HepG2 (cell line): ENCODE results near the gene HYDIN. TPM values are rescaled to one million over a fixed set of nuclear protein-coding genes. Genes with fewer than 3 reads are reported as not detected.

Experiments
- BCL6 ChIP-seq: IDR thresholded peaks from 2 replicates; pipeline ENCODE4 v1.6.1; 2016; ENCODE audit warnings: missing genetic modification reagents, missing compliant biosample characterization
- CBX1 ChIP-seq: IDR thresholded peaks from one replicate; pipeline ENCODE4 v1.6.1; 2016; ENCODE audit warnings: antibody characterized with exemption, low read depth
- EHMT2 ChIP-seq: fragments of 200-600 bp; sonication (generic); IDR thresholded peaks from 2 replicates; pipeline ENCODE4 v1.7.0; 2017; ENCODE audit warnings: antibody characterized with exemption, low read depth, low read length, borderline replicate concordance
- FOXK1 ChIP-seq: sonication (generic); formaldehyde crosslinking; IDR thresholded peaks from 2 replicates; pipeline ENCODE4 v1.4.0; 2020; ENCODE audit warnings: low read depth, missing genetic modification reagents, borderline replicate concordance
- JUN ChIP-seq: sonication (generic); formaldehyde crosslinking; IDR thresholded peaks from 2 replicates; pipeline ENCODE4 v1.4.0; 2020; ENCODE audit warnings: mild to moderate bottlenecking, missing genetic modification reagents
- MAF1 ChIP-seq: sonication (generic); formaldehyde crosslinking; IDR thresholded peaks from 2 replicates; pipeline ENCODE4 v1.5.0; 2020; ENCODE audit warnings: missing genetic modification reagents, borderline replicate concordance
- MAFK ChIP-seq, 2 experiments: IDR thresholded peaks in 1 of 2; conservative IDR thresholded peaks in 1 of 2; 2 replicates each; pipeline ENCODE4 v1.6.1; 2011; ENCODE audit warnings: improper control_type of control experiment in 2 of 2, low read length in 2 of 2
- MED8 ChIP-seq: sonication (generic); formaldehyde crosslinking; IDR thresholded peaks from 2 replicates; pipeline ENCODE4 v1.8.1; 2023; ENCODE audit warnings: mild to moderate bottlenecking, missing genetic modification reagents; ENCODE audit not compliant: insufficient replicate concordance
- PAF1 ChIP-seq: IDR thresholded peaks from 2 replicates; pipeline ENCODE4 v1.6.1; 2016; ENCODE audit warnings: missing genetic modification reagents, missing compliant biosample characterization
- PCBP2 ChIP-seq: fragments of 200-400 bp; formaldehyde crosslinking; optimal IDR thresholded peaks from 2 replicates; pipeline ENCODE3; 2018; ENCODE audit warnings: low read length, low read depth; ENCODE audit not compliant: poor library complexity, severe bottlenecking
- RBM22 ChIP-seq: fragments of 200-400 bp; formaldehyde crosslinking; optimal IDR thresholded peaks from 2 replicates; pipeline ENCODE3; 2017; ENCODE audit warnings: mild to moderate bottlenecking, low read length, moderate library complexity
- RFXAP ChIP-seq: sonication (generic); formaldehyde crosslinking; IDR thresholded peaks from 2 replicates; pipeline ENCODE4 v1.4.0; 2020; ENCODE audit warnings: missing genetic modification reagents, borderline replicate concordance
- SMARCE1 ChIP-seq: fragments of 450-650 bp; IDR thresholded peaks from 2 replicates; pipeline ENCODE4 v1.6.1; 2017; ENCODE audit warnings: borderline replicate concordance
- YEATS2 ChIP-seq: sonication (generic); formaldehyde crosslinking; IDR thresholded peaks from 2 replicates; pipeline ENCODE4 v1.4.0; 2020; ENCODE audit warnings: missing genetic modification reagents, borderline replicate concordance
- ZC3H13 ChIP-seq: sonication (generic); formaldehyde crosslinking; IDR thresholded peaks from 2 replicates; pipeline ENCODE4 v1.8.1; 2023; ENCODE audit warnings: mild to moderate bottlenecking, missing genetic modification reagents, moderate library complexity
- ZFP62 ChIP-seq: sonication (generic); formaldehyde crosslinking; IDR thresholded peaks from 2 replicates; pipeline ENCODE4 v1.4.0; 2020; ENCODE audit warnings: missing genetic modification reagents
- ZFP90 ChIP-seq: sonication (generic); formaldehyde crosslinking; IDR thresholded peaks from 2 replicates; pipeline ENCODE4 v1.8.0; 2022; ENCODE audit warnings: missing genetic modification reagents, mild to moderate bottlenecking, inconsistent platforms, borderline replicate concordance
- ZNF234 ChIP-seq: sonication (generic); formaldehyde crosslinking; conservative IDR thresholded peaks from 2 replicates; pipeline ENCODE4 v1.5.1; 2020; ENCODE audit warnings: mild to moderate bottlenecking, missing genetic modification reagents
- ZNF333 ChIP-seq: sonication (generic); formaldehyde crosslinking; IDR thresholded peaks from 2 replicates; pipeline ENCODE4 v1.4.0; 2020; ENCODE audit warnings: mild to moderate bottlenecking, missing genetic modification reagents, borderline replicate concordance
- ZNF431 ChIP-seq: sonication (generic); formaldehyde crosslinking; IDR thresholded peaks from 2 replicates; pipeline ENCODE4 v1.9.0; 2022; ENCODE audit warnings: missing genetic modification reagents, low read depth, mild to moderate bottlenecking, borderline replicate concordance
- ZNF552 ChIP-seq: sonication (generic); formaldehyde crosslinking; IDR thresholded peaks from 2 replicates; pipeline ENCODE4 v1.9.0; 2022; ENCODE audit warnings: missing genetic modification reagents, mild to moderate bottlenecking, borderline replicate concordance
- ZNF615 ChIP-seq: sonication (generic); formaldehyde crosslinking; IDR thresholded peaks from 2 replicates; pipeline ENCODE4 v1.5.0; 2020; ENCODE audit warnings: mild to moderate bottlenecking, missing genetic modification reagents, borderline replicate concordance
- ZNF746 ChIP-seq: sonication (generic); formaldehyde crosslinking; IDR thresholded peaks from 2 replicates; pipeline ENCODE4 v1.8.0; 2022; ENCODE audit warnings: mild to moderate bottlenecking, missing genetic modification reagents
- ZNF772 ChIP-seq: sonication (generic); formaldehyde crosslinking; IDR thresholded peaks from 2 replicates; pipeline ENCODE4 v1.5.0; 2020; ENCODE audit warnings: mild to moderate bottlenecking, missing genetic modification reagents
- polyA plus RNA-seq, 8 experiments: library from polyadenylated mRNA; depleted of rRNA in 3 of 8; stranded (reverse) in 7 of 8; unstranded in 1 of 8; fragments of >200 nt; fragmentation: Illumina TruSeq in 4 of 8; extraction: Trizol in 4 of 8; gene quantifications; 2 replicates each; pipeline versions ENCODE4 v1.2.1 to v1.2.3, GENCODE V29; 2011 to 2016; ENCODE audit warnings: low read depth in 4 of 8, missing spikeins in 1 of 8, mixed read lengths in 1 of 8; ENCODE audit not compliant: insufficient read depth in 1 of 8
- total RNA-seq, 5 experiments: library from RNA; depleted of rRNA; stranded (reverse); fragments of >200 nt; fragmentation: Illumina TruSeq; extraction: Trizol; gene quantifications; 2 replicates each; pipeline ENCODE4 v1.2.3, GENCODE V29; 2016; ENCODE audit warnings: low read depth in 1 of 5
- TF ChIP-seq, protein P1 (sequence below): sonication (generic); formaldehyde crosslinking; IDR thresholded peaks from 2 replicates; pipeline ENCODE4 v1.9.0; 2022; ENCODE audit warnings: missing genetic modification reagents, mild to moderate bottlenecking, borderline replicate concordance
- TF ChIP-seq, protein P2 (sequence below): sonication (generic); formaldehyde crosslinking; IDR thresholded peaks from 2 replicates; pipeline ENCODE4 v1.8.1; 2022; ENCODE audit warnings: mild to moderate bottlenecking, missing genetic modification reagents
- TF ChIP-seq, protein P3 (sequence below): sonication (generic); formaldehyde crosslinking; IDR thresholded peaks from 2 replicates; pipeline ENCODE4 v1.5.0; 2020; ENCODE audit warnings: missing genetic modification reagents, mild to moderate bottlenecking, borderline replicate concordance

The HYDIN gene
- total and polyA plus RNA-seq, 2 of the 13 experiments (the other 11 are each of a cell fraction or from before 2014, with no cell fraction given), result not detected

DNA sequence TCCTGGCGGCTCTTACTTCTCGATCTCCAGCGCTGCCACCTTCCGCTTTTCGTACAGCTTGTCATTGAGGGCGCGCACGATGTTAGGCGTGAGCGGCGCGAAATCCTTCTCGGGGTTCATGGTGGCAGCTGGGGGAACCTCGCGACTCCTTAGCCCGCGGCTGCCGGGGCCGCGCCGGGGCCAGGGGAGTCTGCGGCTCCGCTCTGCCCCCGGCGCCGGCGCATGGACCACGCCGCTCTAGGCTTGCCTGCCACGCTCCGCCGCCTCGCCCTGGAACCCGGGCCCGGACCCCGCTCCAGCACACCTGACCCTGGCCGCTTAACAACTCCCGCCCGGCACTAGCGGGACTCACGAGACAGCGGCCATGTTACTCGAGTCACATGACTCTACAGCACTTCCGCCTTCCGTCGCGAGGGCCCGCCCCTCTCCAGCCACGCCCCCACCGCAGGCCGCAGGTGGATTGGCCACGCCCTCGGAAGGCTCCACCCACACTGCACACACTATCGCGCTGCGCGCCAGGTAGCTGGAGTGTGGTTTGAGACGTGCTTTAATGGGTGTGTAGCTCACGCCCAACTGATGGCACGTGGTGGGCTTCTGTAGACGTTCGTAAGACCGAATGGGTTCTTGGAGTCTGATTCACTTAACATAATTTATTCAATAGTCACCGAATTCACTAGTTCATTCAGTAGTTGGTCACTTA, 429.6 kb downstream of the HYDIN start, which contains the start of gene VAC14 (continued):
- TF ChIP-seq, protein P1, sequence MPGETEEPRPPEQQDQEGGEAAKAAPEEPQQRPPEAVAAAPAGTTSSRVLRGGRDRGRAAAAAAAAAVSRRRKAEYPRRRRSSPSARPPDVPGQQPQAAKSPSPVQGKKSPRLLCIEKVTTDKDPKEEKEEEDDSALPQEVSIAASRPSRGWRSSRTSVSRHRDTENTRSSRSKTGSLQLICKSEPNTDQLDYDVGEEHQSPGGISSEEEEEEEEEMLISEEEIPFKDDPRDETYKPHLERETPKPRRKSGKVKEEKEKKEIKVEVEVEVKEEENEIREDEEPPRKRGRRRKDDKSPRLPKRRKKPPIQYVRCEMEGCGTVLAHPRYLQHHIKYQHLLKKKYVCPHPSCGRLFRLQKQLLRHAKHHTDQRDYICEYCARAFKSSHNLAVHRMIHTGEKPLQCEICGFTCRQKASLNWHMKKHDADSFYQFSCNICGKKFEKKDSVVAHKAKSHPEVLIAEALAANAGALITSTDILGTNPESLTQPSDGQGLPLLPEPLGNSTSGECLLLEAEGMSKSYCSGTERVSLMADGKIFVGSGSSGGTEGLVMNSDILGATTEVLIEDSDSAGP (CRISPR knock-in tag), result peak; percentile 90
- TF ChIP-seq MAFK (conservative IDR thresholded peaks at IDR 0.05 in 1 of 2, IDR thresholded peaks at IDR 0.05 in 1 of 2; ENCODE audit: low read length in 2 of 2) (no peak), RBM22 (no peak), ZNF552 (CRISPR knock-in tag) (no peak), PCBP2 (no peak), MED8 (peak; percentile 34), FOXK1 (CRISPR knock-in tag) (peak; percentile 93), ZNF772 (CRISPR knock-in tag) (no peak), ZFP62 (CRISPR knock-in tag) (no peak; the same call in 1 of the 2 replicates), MAF1 (CRISPR knock-in tag) (no peak), RFXAP (CRISPR knock-in tag) (peak; percentile 83; the same call in 1 of the 2 replicates), JUN (no peak), ZFP90 (CRISPR knock-in tag) (no peak), ZNF746 (no peak), PAF1 (CRISPR knock-in tag) (no peak), YEATS2 (CRISPR knock-in tag) (peak; percentile 93; the same call in 1 of the 2 replicates), EHMT2 (no peak; the same call in 1 of the 2 replicates), ZC3H13 (CRISPR knock-in tag) (no peak; the same call in 1 of the 2 replicates), SMARCE1 (no peak), ZNF615 (no peak), ZNF333 (CRISPR knock-in tag) (peak; percentile 62; the same call in 1 of the 2 replicates), ZNF431 (CRISPR knock-in tag) (no peak), CBX1 (peak; percentile 89), BCL6 (no peak; the same call in 1 of the 2 replicates), ZNF234 (CRISPR knock-in tag) (no peak)
- TF ChIP-seq, protein P2, sequence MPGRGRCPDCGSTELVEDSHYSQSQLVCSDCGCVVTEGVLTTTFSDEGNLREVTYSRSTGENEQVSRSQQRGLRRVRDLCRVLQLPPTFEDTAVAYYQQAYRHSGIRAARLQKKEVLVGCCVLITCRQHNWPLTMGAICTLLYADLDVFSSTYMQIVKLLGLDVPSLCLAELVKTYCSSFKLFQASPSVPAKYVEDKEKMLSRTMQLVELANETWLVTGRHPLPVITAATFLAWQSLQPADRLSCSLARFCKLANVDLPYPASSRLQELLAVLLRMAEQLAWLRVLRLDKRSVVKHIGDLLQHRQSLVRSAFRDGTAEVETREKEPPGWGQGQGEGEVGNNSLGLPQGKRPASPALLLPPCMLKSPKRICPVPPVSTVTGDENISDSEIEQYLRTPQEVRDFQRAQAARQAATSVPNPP, result peak; percentile 44; the same call in 1 of the 2 replicates
- TF ChIP-seq, protein P3, sequence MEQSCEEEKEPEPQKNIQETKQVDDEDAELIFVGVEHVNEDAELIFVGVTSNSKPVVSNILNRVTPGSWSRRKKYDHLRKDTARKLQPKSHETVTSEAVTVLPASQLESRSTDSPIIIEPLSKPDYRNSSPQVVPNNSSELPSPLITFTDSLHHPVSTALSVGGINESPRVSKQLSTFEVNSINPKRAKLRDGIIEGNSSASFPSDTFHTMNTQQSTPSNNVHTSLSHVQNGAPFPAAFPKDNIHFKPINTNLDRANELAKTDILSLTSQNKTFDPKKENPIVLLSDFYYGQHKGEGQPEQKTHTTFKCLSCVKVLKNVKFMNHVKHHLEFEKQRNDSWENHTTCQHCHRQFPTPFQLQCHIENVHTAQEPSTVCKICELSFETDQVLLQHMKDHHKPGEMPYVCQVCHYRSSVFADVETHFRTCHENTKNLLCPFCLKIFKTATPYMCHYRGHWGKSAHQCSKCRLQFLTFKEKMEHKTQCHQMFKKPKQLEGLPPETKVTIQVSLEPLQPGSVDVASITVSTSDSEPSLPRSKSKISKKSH (CRISPR knock-in tag), result no peak
